HepG2 (cell line): ENCODE measurements around the gene SIGLEC10. TPM values are rescaled to one million over a fixed set of nuclear protein-coding genes. Genes with fewer than 3 reads are reported as not detected.

Experiments used
- ARID5B ChIP-seq: IDR thresholded peaks from 2 replicates; pipeline ENCODE4 v1.4.0; 2020; ENCODE audit warnings: mild to moderate bottlenecking, missing genetic modification reagents
- ATF7-NPFF ChIP-seq: sonication (generic); formaldehyde crosslinking; IDR thresholded peaks from 2 replicates; pipeline ENCODE4 v1.8.1; 2023; ENCODE audit warnings: mild to moderate bottlenecking, low read depth, missing genetic modification reagents, moderate library complexity
- HINFP ChIP-seq: sonication (generic); formaldehyde crosslinking; IDR thresholded peaks from 2 replicates; pipeline ENCODE4 v1.4.0; 2020; ENCODE audit warnings: low read depth, mild to moderate bottlenecking, missing genetic modification reagents
- ISL2 ChIP-seq: sonication (generic); formaldehyde crosslinking; IDR thresholded peaks from 2 replicates; pipeline ENCODE4 v1.5.0; 2020; ENCODE audit warnings: missing genetic modification reagents
- MIER2 ChIP-seq: IDR thresholded peaks from 2 replicates; pipeline ENCODE4 v1.6.1; 2016; ENCODE audit warnings: missing biosample characterization, missing genetic modification reagents
- NCOA1 ChIP-seq: sonication (generic); formaldehyde crosslinking; IDR thresholded peaks from 2 replicates; pipeline ENCODE4 v1.9.0; 2021; ENCODE audit warnings: missing genetic modification reagents
- PLSCR1 ChIP-seq: sonication (generic); formaldehyde crosslinking; IDR thresholded peaks from 2 replicates; pipeline ENCODE4 v1.5.0; 2020; ENCODE audit warnings: missing genetic modification reagents, mild to moderate bottlenecking, borderline replicate concordance
- RBM22 ChIP-seq: fragments of 200-400 bp; formaldehyde crosslinking; optimal IDR thresholded peaks from 2 replicates; pipeline ENCODE3; 2017; ENCODE audit warnings: mild to moderate bottlenecking, low read length, moderate library complexity
- SOX5 ChIP-seq: IDR thresholded peaks from 2 replicates; pipeline ENCODE4 v1.6.1; 2016; ENCODE audit warnings: borderline replicate concordance
- ZNF12 ChIP-seq: sonication (generic); formaldehyde crosslinking; IDR thresholded peaks from 2 replicates; pipeline ENCODE4 v1.5.0; 2020; ENCODE audit warnings: missing genetic modification reagents
- ZNF350 ChIP-seq: sonication (generic); formaldehyde crosslinking; IDR thresholded peaks from 2 replicates; pipeline ENCODE4 v1.4.0; 2020; ENCODE audit warnings: mild to moderate bottlenecking, low read depth, missing genetic modification reagents, borderline replicate concordance
- ZNF530 ChIP-seq: sonication (generic); formaldehyde crosslinking; IDR thresholded peaks from 2 replicates; pipeline ENCODE4 v1.5.0; 2020; ENCODE audit warnings: low read depth, mild to moderate bottlenecking, missing genetic modification reagents
- ZNF574 ChIP-seq: sonication (generic); formaldehyde crosslinking; IDR thresholded peaks from 2 replicates; pipeline ENCODE4 v1.4.0; 2020; ENCODE audit warnings: missing genetic modification reagents
- ZNF607 ChIP-seq: sonication (generic); formaldehyde crosslinking; IDR thresholded peaks from 2 replicates; pipeline ENCODE4 v1.5.1; 2020; ENCODE audit warnings: missing genetic modification reagents, mild to moderate bottlenecking, borderline replicate concordance
- ZNF652 ChIP-seq: IDR thresholded peaks from 2 replicates; pipeline ENCODE4 v1.6.1; 2016; ENCODE audit warnings: low read depth, borderline replicate concordance
- ZNF740 ChIP-seq: sonication (generic); formaldehyde crosslinking; IDR thresholded peaks from 2 replicates; pipeline ENCODE4 v1.4.0; 2020; ENCODE audit warnings: missing genetic modification reagents
- polyA plus RNA-seq, 8 experiments: library from polyadenylated mRNA; depleted of rRNA in 3 of 8; stranded (reverse) in 7 of 8; unstranded in 1 of 8; fragments of >200 nt; fragmentation: Illumina TruSeq in 4 of 8; extraction: Trizol in 4 of 8; gene quantifications; 2 replicates each; pipeline versions ENCODE4 v1.2.1 to v1.2.3, GENCODE V29; 2011 to 2016; ENCODE audit warnings: low read depth in 4 of 8, missing spikeins in 1 of 8, mixed read lengths in 1 of 8; ENCODE audit not compliant: insufficient read depth in 1 of 8
- total RNA-seq, 5 experiments: library from RNA; depleted of rRNA; stranded (reverse); fragments of >200 nt; fragmentation: Illumina TruSeq; extraction: Trizol; gene quantifications; 2 replicates each; pipeline ENCODE4 v1.2.3, GENCODE V29; 2016; ENCODE audit warnings: low read depth in 1 of 5
- TF ChIP-seq, protein P1 (sequence below): sonication (generic); formaldehyde crosslinking; IDR thresholded peaks from 2 replicates; pipeline ENCODE4 v1.8.0; 2022; ENCODE audit warnings: mild to moderate bottlenecking, missing genetic modification reagents, borderline replicate concordance

SIGLEC10 gene
- total and polyA plus RNA-seq, 2 of the 13 experiments (the other 11 are each of a cell fraction or from before 2014, with no cell fraction given), result not detected

DNA sequence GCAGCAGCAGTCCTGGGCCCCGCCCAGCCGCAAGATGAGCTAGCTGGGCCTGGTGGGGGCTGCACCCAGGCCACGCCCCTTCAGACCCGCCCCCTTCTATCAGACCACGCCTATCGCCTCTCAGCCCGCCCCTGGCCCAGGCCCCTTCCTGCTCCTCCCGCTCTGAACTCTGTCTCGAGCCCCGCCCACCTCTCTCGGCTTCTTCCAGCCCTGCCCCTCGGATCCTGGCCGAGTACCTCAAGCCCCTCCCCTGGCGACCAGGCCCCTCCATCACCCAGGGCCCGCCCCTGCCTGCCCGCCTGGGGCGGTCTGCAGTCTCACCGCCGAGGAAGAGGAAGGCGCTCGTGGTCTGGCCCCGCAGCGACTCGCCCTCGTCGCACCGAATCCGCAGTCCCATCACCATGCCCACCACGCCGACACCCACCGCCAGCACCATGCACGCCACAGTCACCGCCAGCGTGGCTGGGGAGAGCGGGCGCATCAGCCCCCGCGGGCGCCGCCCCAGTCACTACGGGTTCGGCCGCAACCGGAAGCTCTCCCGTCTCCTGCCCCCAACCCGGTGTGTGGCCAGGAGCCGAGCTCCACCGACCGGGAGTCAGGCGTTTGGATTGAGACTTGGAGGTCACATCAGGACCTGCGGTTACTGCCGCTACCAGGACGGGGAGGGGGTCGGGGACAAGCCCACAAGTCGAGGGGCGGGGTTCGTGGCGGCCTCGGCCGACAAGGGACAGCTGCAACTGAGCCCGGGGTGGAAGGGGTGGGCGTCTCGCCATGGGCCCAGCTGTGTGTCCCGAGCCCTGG, 49.7 kb downstream of the SIGLEC10 start (continued):
- TF ChIP-seq ARID5B (peak; percentile 58), ZNF574 (CRISPR knock-in tag) (0 out of 2 replicates have a peak, but pooled peaks have one; percentile 19), ZNF350 (peak; percentile 77; the same call in 1 of the 2 replicates), ZNF740 (no peak), ZNF607 (CRISPR knock-in tag) (peak; percentile 82), ATF7-NPFF (CRISPR knock-in tag) (no peak; the same call in 1 of the 2 replicates), HINFP (CRISPR knock-in tag) (no peak), ZNF12 (CRISPR knock-in tag) (no peak), SOX5 (CRISPR knock-in tag) (peak; percentile 58; the same call in 1 of the 2 replicates), RBM22 (no peak), NCOA1 (CRISPR knock-in tag) (no peak), PLSCR1 (CRISPR knock-in tag) (no peak), ZNF652 (CRISPR knock-in tag) (no peak), MIER2 (CRISPR knock-in tag) (peak; percentile 54; the same call in 1 of the 2 replicates), ZNF530 (CRISPR knock-in tag) (no peak), ISL2 (CRISPR knock-in tag) (0 out of 2 replicates have a peak, but pooled peaks have one; percentile 27)
- TF ChIP-seq, protein P1, sequence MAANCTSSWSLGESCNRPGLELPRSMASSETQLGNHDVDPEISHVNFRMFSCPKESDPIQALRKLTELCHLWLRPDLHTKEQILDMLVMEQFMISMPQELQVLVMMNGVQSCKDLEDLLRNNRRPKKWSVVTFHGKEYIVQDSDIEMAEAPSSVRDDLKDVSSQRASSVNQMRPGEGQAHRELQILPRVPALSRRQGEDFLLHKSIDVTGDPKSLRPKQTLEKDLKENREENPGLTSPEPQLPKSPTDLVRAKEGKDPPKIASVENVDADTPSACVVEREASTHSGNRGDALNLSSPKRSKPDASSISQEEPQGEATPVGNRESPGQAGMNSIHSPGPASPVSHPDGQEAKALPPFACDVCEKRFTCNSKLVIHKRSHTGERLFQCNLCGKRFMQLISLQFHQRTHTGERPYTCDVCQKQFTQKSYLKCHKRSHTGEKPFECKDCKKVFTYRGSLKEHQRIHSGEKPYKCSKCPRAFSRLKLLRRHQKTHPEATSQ (CRISPR knock-in tag), result no peak
